A673 (cell line): ENCODE data around the gene AKR1A1. TPM values are rescaled to one million over a fixed set of nuclear protein-coding genes. Genes with fewer than 3 reads are reported as not detected.
A peak's percentile ranks its signal among the peaks of the same experiment; 100 is the strongest.

Experiments
- BruUV-seq: library from RNA; stranded (reverse); fragments of 400-500 nt; replicated peaks from 2 replicates; lab custom pipeline; 2021; lab: Mats Ljungman, UMichigan
- CTCF ChIA-PET: fragments of 300-600 bp; sonication (Branson Sonifier 250); formaldehyde crosslinking; loops from one replicate; lab custom pipeline; 2022; ENCODE audit warnings: antibody characterized with exemption; lab: Charles Lee
- POLR2A ChIA-PET: fragments of 300-600 bp; sonication (Branson Sonifier 250); formaldehyde crosslinking; loops from one replicate; lab custom pipeline; 2022; ENCODE audit warnings: antibody characterized with exemption; ENCODE audit not compliant: low non-redundant PET; lab: Charles Lee
- DNase-seq: peaks from one replicate; pipeline ENCODE4 v3.0.0-alpha.2; 2015; ENCODE audit warnings: low spot score
- H3K27ac ChIP-seq: fragments of 200-600 bp; sonication (generic); 2 replicates; pipeline ENCODE4 v1.5.1; 2016; ENCODE audit warnings: mixed run types, low read depth, mild to moderate bottlenecking, mixed read lengths, antibody characterized with exemption, low read length; ENCODE audit not compliant: poor library complexity, severe bottlenecking
- H3K27me3 ChIP-seq: fragments of 200-600 bp; sonication (generic); replicated peaks from 2 replicates; pipeline ENCODE4 v1.6.1; 2017; ENCODE audit warnings: mixed run types, low read depth, mild to moderate bottlenecking, mixed read lengths, antibody characterized with exemption, low read length; ENCODE audit not compliant: insufficient read depth, poor library complexity
- H3K36me3 ChIP-seq: fragments of 200-600 bp; sonication (generic); 2 replicates; pipeline ENCODE4 v1.6.1; 2016; ENCODE audit warnings: mixed run types, mild to moderate bottlenecking, mixed read lengths, antibody characterized with exemption, low read length; ENCODE audit not compliant: insufficient read depth, poor library complexity, severe bottlenecking
- H3K4me1 ChIP-seq: fragments of 200-600 bp; sonication (generic); 2 replicates; pipeline ENCODE4 v1.6.1; 2017; ENCODE audit warnings: mixed run types, mild to moderate bottlenecking, mixed read lengths, antibody characterized with exemption, low read length; ENCODE audit not compliant: insufficient read depth, poor library complexity, severe bottlenecking
- H3K4me3 ChIP-seq: fragments of 200-600 bp; sonication (generic); 2 replicates; pipeline ENCODE4 v1.5.1; 2016; ENCODE audit warnings: low read depth, mixed run types, mild to moderate bottlenecking, mixed read lengths, low read length; ENCODE audit not compliant: poor library complexity, severe bottlenecking
- H3K9me3 ChIP-seq: fragments of 200-600 bp; sonication (generic); 2 replicates; pipeline ENCODE4 v1.6.1; 2016; ENCODE audit warnings: mixed run types, low read depth, mild to moderate bottlenecking, mixed read lengths, antibody characterized with exemption, low read length; ENCODE audit not compliant: poor library complexity, severe bottlenecking
- CTCF ChIP-seq: fragments of 300-800, 200-600 bp; sonication (generic); conservative IDR thresholded peaks from 2 replicates; pipeline ENCODE4 v1.5.1; 2017; ENCODE audit warnings: low read depth, mild to moderate bottlenecking, antibody characterized with exemption, low read length, moderate library complexity, mixed read lengths
- EZH2 ChIP-seq: fragments of 200-600 bp; sonication (generic); IDR thresholded peaks from 2 replicates; pipeline ENCODE4 v1.6.1; 2017; ENCODE audit warnings: borderline replicate concordance, low read depth, mild to moderate bottlenecking, mixed read lengths, antibody characterized with exemption, low read length; ENCODE audit not compliant: poor library complexity, severe bottlenecking
- intact Hi-C: fragments of 100-400 bp; cut with micrococcal nuclease; formaldehyde crosslinking; loops from one replicate; pipeline ENCODE4 v1.10.0; 2022; ENCODE audit not compliant: unreplicated experiment
- total RNA-seq: library from RNA; stranded (reverse); gene quantifications from 2 replicates; pipeline ENCODE4 v1.2.3, GENCODE V29; 2021

Gene AKR1A1
- total RNA-seq, 1 experiment from 2014 or later: 183 TPM

GRCh38 chr1:45508295-45509151 is 42.1 kb upstream of the AKR1A1 start:
- intact Hi-C loops: loop anchor here (10.0 kb wide), 1 partner anchor 376 kb away; no protein-coding TSS in a partner anchor
- no peaks in the 10 kb centered on the region for H3K27me3 ChIP-seq
- H3K4me3 ChIP-seq: no peak overlapping the region
- H3K36me3 ChIP-seq: peaks cover 56% of the 10 kb centered on the region
- peak; percentile 31 for DNase-seq
- BruUV-seq: no TSS peak
- H3K9me3 ChIP-seq: no peaks in the 10 kb centered on the region
- POLR2A ChIA-PET: interaction anchor here (0.6 kb wide), 1 partner anchor 70 kb away, joined by 13 read pairs; no protein-coding TSS in a partner anchor
- TF ChIP-seq EZH2 (no peak), CTCF (no peak)
- peak overlapping the region; percentile 21 for H3K27ac ChIP-seq
- H3K4me1 ChIP-seq: no peaks in the 10 kb centered on the region
- CTCF ChIA-PET: no interaction called here

- H3K27ac ChIP-seq: no peak overlapping the region
- H3K9me3 ChIP-seq: no peaks in the 10 kb centered on the region
- no peaks in the 10 kb centered on the region for H3K27me3 ChIP-seq
- no peak for TF ChIP-seq EZH2
- TF ChIP-seq CTCF: no peak
- BruUV-seq: TSS peak; percentile 18
- intact Hi-C loops: no loop called here
- POLR2A ChIA-PET: no interaction called here
- H3K4me1 ChIP-seq: no peaks in the 10 kb centered on the region
- peaks cover 70% of the 10 kb centered on the region for H3K36me3 ChIP-seq
- CTCF ChIA-PET: no interaction called here
- no peak for DNase-seq
- no peak overlapping the region for H3K4me3 ChIP-seq
Observed at GRCh38 chr1:45510036-45510971, 40.3 kb upstream of the AKR1A1 start.

- DNase-seq: no peak
- H3K4me3 ChIP-seq: no peak overlapping the region
- POLR2A ChIA-PET: no interaction called here
- intact Hi-C loops: no loop called here
- H3K4me1 ChIP-seq: no peaks in the 10 kb centered on the region
- H3K27me3 ChIP-seq: no peaks in the 10 kb centered on the region
- H3K36me3 ChIP-seq: peaks cover 77% of the 10 kb centered on the region
- no peak overlapping the region for H3K27ac ChIP-seq
- TF ChIP-seq CTCF: no peak
- no peak for TF ChIP-seq EZH2
- H3K9me3 ChIP-seq: no peaks in the 10 kb centered on the region
- CTCF ChIA-PET: no interaction called here
- BruUV-seq: no TSS peak
Observed at GRCh38 chr1:45510972-45511527, 39.6 kb upstream of the AKR1A1 start.
